Measurements from ENCODE around the gene KLF15. TPM values are rescaled to one million over a fixed set of nuclear protein-coding genes. Genes with fewer than 3 reads are reported as not detected.

KLF15 gene
- total RNA-seq, 6 experiments from 2014 or later = 0.63 to 1.2 (median 0.81) TPM

GRCh38 chr3:126381966-126382365 lies 24.8 kb upstream of the KLF15 start:
- Mint-ChIP-seq H3K9me3 (peaks cover 14% of the 10 kb centered on the region), H3K36me3 (ENCODE audit: low read depth) (0 out of 2 replicates have a peak, but pooled peaks cover 5% of the 10 kb centered on the region), H3K4me1 (ENCODE audit: low read depth) (no peaks in the 10 kb centered on the region), H3K4me3 (no peak overlapping the region), H3K27ac (no peak overlapping the region), H3K27me3 (ENCODE audit: insufficient read depth) (peaks cover 36% of the 10 kb centered on the region)
- TF ChIP-seq, protein P1, sequence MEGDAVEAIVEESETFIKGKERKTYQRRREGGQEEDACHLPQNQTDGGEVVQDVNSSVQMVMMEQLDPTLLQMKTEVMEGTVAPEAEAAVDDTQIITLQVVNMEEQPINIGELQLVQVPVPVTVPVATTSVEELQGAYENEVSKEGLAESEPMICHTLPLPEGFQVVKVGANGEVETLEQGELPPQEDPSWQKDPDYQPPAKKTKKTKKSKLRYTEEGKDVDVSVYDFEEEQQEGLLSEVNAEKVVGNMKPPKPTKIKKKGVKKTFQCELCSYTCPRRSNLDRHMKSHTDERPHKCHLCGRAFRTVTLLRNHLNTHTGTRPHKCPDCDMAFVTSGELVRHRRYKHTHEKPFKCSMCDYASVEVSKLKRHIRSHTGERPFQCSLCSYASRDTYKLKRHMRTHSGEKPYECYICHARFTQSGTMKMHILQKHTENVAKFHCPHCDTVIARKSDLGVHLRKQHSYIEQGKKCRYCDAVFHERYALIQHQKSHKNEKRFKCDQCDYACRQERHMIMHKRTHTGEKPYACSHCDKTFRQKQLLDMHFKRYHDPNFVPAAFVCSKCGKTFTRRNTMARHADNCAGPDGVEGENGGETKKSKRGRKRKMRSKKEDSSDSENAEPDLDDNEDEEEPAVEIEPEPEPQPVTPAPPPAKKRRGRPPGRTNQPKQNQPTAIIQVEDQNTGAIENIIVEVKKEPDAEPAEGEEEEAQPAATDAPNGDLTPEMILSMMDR (IDR thresholded peaks at IDR 0.05) = no peak
- no peak for DNase-seq

- no peak overlapping the region for H3K27ac Mint-ChIP-seq
- TF ChIP-seq, protein P1 (IDR thresholded peaks at IDR 0.05) = no peak
- H3K4me3 Mint-ChIP-seq = no peak overlapping the region
- no peak for DNase-seq
- 0 out of 2 replicates have a peak, but pooled peaks cover 5% of the 10 kb centered on the region for H3K36me3 Mint-ChIP-seq (ENCODE audit: low read depth)
- peaks cover under 1% of the 10 kb centered on the region for H3K4me1 Mint-ChIP-seq (ENCODE audit: low read depth)
- H3K27me3 Mint-ChIP-seq (ENCODE audit: insufficient read depth) = peaks cover 38% of the 10 kb centered on the region
- peaks cover 14% of the 10 kb centered on the region for H3K9me3 Mint-ChIP-seq
Measured at GRCh38 chr3:126380011-126380768, 23.0 kb upstream of the KLF15 start.

DNA sequence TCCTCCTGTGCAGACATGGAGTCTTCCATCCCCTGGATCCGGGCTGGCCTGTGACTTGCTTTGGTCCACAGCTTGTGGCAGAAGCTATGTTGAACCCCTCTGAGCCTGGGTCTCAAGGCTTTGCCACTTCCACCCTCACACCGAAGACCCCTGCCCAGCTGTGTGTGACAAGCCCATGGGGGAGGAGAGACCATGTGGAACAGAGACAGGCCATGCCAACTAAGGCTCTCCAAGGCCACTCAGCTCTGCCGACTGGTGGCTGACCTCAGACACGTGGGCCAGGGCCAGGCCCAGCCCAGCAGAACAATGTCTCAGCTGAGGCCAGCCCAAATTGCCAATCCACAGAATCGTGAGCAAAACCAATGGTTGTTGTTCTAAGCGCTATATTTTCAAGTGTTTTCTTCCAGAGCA lies 21.1 kb upstream of the KLF15 start:
- 0 out of 2 replicates have a peak, but pooled peaks cover 5% of the 10 kb centered on the region for H3K36me3 Mint-ChIP-seq (ENCODE audit: low read depth)
- TF ChIP-seq, protein P1 (IDR thresholded peaks at IDR 0.05) = no peak
- H3K27ac Mint-ChIP-seq = no peak overlapping the region
- H3K9me3 Mint-ChIP-seq = peaks cover 7% of the 10 kb centered on the region
- DNase-seq = no peak
- H3K4me1 Mint-ChIP-seq (ENCODE audit: low read depth) = peaks cover 14% of the 10 kb centered on the region
- H3K27me3 Mint-ChIP-seq (ENCODE audit: insufficient read depth) = peaks cover 45% of the 10 kb centered on the region
- H3K4me3 Mint-ChIP-seq = no peak overlapping the region

DNA sequence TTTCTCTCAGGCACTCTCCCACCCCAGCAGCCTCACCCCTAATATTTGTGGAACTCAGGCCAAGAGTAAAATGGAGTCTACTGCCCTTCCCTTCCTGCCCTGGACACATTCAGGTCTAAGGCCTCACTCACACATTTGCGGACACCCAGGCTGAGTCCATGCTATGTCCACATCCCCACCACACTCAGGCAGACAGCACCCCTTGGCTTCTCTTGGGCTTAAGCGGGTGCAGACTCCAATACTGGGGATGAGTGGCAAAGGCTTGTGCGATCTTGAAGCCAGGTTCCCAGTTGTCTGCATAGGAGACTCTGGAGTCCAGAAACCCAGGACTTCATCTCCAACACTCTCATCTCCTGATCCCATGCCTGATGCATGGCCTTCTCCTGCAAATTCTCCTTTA lies 20.0 kb upstream of the KLF15 start:
- peaks cover 41% of the 10 kb centered on the region for H3K27me3 Mint-ChIP-seq (ENCODE audit: insufficient read depth)
- no peak overlapping the region for H3K27ac Mint-ChIP-seq
- H3K4me1 Mint-ChIP-seq (ENCODE audit: low read depth) = peaks cover 14% of the 10 kb centered on the region
- no peak for DNase-seq
- H3K36me3 Mint-ChIP-seq (ENCODE audit: low read depth) = no peaks in the 10 kb centered on the region
- H3K4me3 Mint-ChIP-seq = no peak overlapping the region
- TF ChIP-seq, protein P1 (IDR thresholded peaks at IDR 0.05) = no peak
- H3K9me3 Mint-ChIP-seq = peaks cover 7% of the 10 kb centered on the region

- Mint-ChIP-seq H3K4me3 (no peak overlapping the region), H3K27ac (no peak overlapping the region), H3K4me1 (ENCODE audit: low read depth) (peaks cover 14% of the 10 kb centered on the region), H3K36me3 (ENCODE audit: low read depth) (no peaks in the 10 kb centered on the region), H3K9me3 (peaks cover 7% of the 10 kb centered on the region), H3K27me3 (ENCODE audit: insufficient read depth) (peaks cover 41% of the 10 kb centered on the region)
- TF ChIP-seq, protein P1 (IDR thresholded peaks at IDR 0.05) = no peak
- no peak for DNase-seq
Measured at GRCh38 chr3:126376444-126376843, 19.2 kb upstream of the KLF15 start.
